Muscle layer of duodenum (tissue), 2 donors: ENCODE results near the gene MGMT.

Source experiments
- H3K27ac ChIP-seq: one replicate; pipeline ENCODE4 v1.7.0; 2013; ENCODE audit warnings: mild to moderate bottlenecking, low read length
- H3K27me3 ChIP-seq: one replicate; pipeline ENCODE4 v1.7.0; 2013; ENCODE audit warnings: low read depth, mild to moderate bottlenecking, control low read depth, low read length
- H3K36me3 ChIP-seq, 2 donors: one replicate each; pipeline ENCODE4 v1.7.0; 2013; ENCODE audit warnings: low read length in 2 of 2, control low read depth in 1 of 2, mild to moderate bottlenecking in 1 of 2; ENCODE audit not compliant: insufficient read depth in 2 of 2, control insufficient read depth in 1 of 2
- H3K4me1 ChIP-seq, 2 donors: one replicate each; pipeline ENCODE4 v1.7.0; 2013; ENCODE audit warnings: low read length in 2 of 2, mild to moderate bottlenecking in 2 of 2, control low read depth in 1 of 2, moderate library complexity in 1 of 2; ENCODE audit not compliant: insufficient read depth in 2 of 2, control insufficient read depth in 1 of 2
- H3K4me3 ChIP-seq, 2 donors: one replicate each; pipeline ENCODE4 v1.7.0; 2013; ENCODE audit warnings: low read length in 2 of 2, low read depth in 1 of 2, mild to moderate bottlenecking in 1 of 2
- H3K9me3 ChIP-seq, 2 donors: one replicate each; pipeline ENCODE4 v1.7.0; 2013; ENCODE audit warnings: low read length in 2 of 2, control low read depth in 1 of 2, mild to moderate bottlenecking in 1 of 2; ENCODE audit not compliant: control insufficient read depth in 1 of 2
- donor health status: healthy.

MGMT gene

GRCh38 chr10:129745186-129745750 is 278.2 kb downstream of the MGMT start:
- no peaks in the 10 kb centered on the region for H3K27me3 ChIP-seq
- no peak overlapping the region for H3K27ac ChIP-seq
- H3K36me3 ChIP-seq = peaks cover 0 to 30% of the 10 kb centered on the region in 2 donors
- no peak overlapping the region for H3K4me3 ChIP-seq
- no peaks in the 10 kb centered on the region for H3K4me1 ChIP-seq
- H3K9me3 ChIP-seq = peaks cover 17 to 33% of the 10 kb centered on the region in 2 donors

- Histone ChIP-seq H3K4me3 (no peak overlapping the region), H3K9me3 (peaks cover 2 to 26% of the 10 kb centered on the region in 2 donors), H3K27ac (no peak overlapping the region), H3K4me1 (no peaks in the 10 kb centered on the region), H3K27me3 (no peaks in the 10 kb centered on the region), H3K36me3 (peaks cover 0 to 7% of the 10 kb centered on the region in 2 donors)
Measured at GRCh38 chr10:129754211-129755050, 287.4 kb downstream of the MGMT start.

- Histone ChIP-seq H3K36me3 (peaks cover 0 to 14% of the 10 kb centered on the region in 2 donors), H3K27me3 (no peaks in the 10 kb centered on the region), H3K9me3 (peaks cover 0 to 21% of the 10 kb centered on the region in 2 donors), H3K4me3 (no peak overlapping the region), H3K27ac (no peak overlapping the region), H3K4me1 (no peaks in the 10 kb centered on the region)
Measured at GRCh38 chr10:129755158-129755591, 288.1 kb downstream of the MGMT start.

GRCh38 chr10:129755621-129756020 is 288.6 kb downstream of the MGMT start:
- Histone ChIP-seq H3K4me3 (no peak overlapping the region), H3K4me1 (no peaks in the 10 kb centered on the region), H3K27me3 (no peaks in the 10 kb centered on the region), H3K27ac (no peak overlapping the region), H3K9me3 (peaks cover 0 to 17% of the 10 kb centered on the region in 2 donors), H3K36me3 (peaks cover 0 to 15% of the 10 kb centered on the region in 2 donors)

DNA sequence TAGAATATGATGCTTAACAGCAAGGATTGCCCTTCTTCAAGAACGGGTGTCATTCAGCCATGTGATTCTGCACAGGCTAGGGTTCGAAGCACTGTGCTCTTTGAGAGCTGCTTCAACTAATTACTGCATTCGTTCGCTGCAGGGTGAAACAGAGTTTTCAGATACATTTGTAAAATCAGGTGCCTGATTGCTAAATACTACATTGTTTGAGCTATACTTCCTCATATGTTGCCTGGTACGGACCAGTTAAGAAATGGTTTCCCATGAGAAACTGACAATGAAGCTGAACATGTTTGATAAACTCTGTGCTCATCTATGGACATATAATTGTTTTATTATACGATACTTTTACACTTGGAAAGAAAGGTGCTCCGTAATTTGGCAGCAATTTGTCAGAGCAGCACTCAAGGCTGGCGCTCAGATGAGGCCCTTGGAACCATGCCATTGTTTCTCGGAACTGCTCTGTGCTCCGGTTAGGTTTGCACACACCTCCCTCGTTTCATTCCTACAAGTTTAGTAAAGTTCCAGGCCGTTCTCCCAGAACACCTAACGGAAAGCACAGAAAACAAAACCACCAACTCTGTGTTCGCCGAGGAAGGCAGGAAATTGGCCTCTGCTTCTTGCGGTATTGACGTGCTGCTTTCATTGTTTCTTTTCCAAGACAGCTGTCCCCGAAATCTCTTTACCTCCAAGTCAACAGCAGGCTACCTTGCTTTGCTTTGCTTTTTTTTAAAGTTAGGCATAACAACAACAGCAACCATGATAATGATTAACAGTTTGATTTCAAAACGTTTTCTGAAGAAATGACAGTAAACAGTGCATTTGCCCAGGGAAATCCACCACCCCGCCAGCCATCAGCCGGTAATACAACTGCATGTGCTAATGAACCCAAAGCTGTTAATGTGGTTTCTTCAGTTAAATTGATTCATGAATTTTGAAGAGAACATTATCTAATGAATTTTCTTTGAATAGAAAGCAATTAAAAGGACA is 290.2 kb downstream of the MGMT start:
- Histone ChIP-seq H3K4me3 (peak overlapping the region in 1 of 2 donors; percentile 8), H3K27me3 (no peaks in the 10 kb centered on the region), H3K4me1 (no peaks in the 10 kb centered on the region), H3K27ac (no peak overlapping the region), H3K36me3 (peaks cover 0 to 15% of the 10 kb centered on the region in 2 donors), H3K9me3 (peaks cover 0 to 7% of the 10 kb centered on the region in 2 donors)

DNA sequence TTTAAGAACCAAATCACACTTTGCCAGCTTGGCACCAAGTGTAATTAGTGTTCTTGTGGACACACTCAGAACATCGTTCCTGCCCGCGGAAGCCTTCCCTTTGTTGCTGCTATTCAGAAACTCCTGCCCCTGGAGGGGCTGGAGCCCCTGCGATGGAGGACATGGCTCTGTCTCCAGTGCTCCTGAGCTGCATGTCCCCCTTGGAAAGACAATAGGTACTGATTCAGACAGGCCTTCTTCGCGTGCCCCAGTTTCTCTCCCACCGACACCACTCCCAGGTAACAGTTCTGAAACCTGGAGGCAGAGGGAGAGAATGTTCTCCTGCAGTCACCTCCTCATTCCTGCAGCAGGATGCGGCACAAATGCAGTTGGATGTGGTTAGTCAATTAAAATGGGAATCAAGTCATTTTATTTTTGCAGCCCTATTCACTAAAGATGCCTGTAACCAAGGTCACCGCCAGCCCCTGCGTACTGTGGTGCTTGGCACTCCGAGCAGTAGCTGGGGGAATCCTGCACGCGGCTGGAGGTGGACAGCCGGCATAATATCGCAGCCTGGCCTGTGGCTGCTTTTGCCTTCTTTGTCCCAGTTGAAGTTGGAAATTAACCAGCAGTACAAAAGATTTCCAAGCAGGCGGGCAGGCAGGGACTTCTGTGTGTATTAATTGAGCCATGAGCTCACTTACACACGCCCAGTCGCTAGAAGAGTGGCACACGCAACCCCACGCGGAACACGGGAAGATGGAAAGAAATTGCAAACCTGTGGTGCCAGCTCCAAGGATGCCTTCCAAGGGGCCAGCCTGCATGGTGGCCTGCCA is 291.4 kb downstream of the MGMT start:
- no peaks in the 10 kb centered on the region for H3K4me1 ChIP-seq
- H3K27ac ChIP-seq = no peak overlapping the region
- H3K9me3 ChIP-seq = no peaks in the 10 kb centered on the region
- no peaks in the 10 kb centered on the region for H3K27me3 ChIP-seq
- peaks cover 0 to 15% of the 10 kb centered on the region in 2 donors for H3K36me3 ChIP-seq
- H3K4me3 ChIP-seq = no peak overlapping the region

DNA sequence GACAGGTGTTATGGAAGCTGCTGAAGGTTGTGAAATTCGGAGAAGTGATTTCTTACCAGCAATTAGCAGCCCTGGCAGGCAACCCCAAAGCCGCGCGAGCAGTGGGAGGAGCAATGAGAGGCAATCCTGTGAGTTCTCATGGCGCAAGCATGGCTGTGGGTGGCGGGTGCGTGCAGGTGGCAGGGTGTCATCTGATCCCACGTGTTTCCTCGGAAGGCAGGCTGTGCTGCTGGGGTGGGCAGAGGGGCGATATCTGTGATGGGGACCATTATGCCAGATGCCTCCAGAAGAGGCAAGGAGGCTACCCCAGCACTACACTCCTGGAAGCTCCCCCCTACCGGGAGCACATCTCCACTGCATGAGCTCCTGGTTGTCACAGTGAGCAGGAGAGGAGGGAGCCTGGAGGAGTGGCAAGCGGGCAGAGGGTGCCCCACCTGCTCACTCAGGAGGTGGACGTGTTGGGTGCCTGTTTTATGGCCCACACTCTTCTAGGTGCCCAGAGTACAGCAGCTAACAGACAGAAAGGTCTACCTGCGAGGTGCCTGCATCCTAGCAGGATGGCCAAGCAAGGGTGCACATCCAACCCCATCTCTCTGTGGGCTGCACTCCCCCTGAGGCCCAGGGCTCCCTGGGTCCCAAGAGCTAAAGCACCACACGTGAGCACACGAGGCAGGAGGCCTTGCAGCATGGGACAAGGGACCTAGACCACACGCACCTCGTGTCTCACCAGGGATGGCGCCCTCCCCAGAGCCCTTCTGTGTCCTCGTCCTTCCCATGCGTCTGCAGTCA is 292.4 kb downstream of the MGMT start:
- Histone ChIP-seq H3K36me3 (peaks cover 0 to 15% of the 10 kb centered on the region in 2 donors), H3K27ac (no peak overlapping the region), H3K9me3 (no peaks in the 10 kb centered on the region), H3K4me3 (no peak overlapping the region), H3K4me1 (no peaks in the 10 kb centered on the region), H3K27me3 (no peaks in the 10 kb centered on the region)

DNA sequence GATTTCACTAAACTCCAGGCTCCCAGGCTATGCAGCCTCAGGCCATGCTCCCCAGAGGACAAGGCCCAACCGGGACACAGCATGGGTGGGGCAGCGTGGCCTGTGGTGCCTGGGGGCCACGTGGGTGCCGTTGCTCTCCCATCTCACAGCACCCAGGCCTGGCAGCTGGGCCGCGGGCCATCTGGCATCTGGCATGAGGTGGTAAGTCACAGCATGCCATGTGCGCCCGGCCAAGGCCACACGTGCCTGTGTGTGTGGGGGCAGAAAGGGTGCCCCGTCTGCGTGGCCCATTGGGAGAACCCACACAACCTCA is 292.9 kb downstream of the MGMT start:
- H3K27me3 ChIP-seq = no peaks in the 10 kb centered on the region
- peaks cover 0 to 15% of the 10 kb centered on the region in 2 donors for H3K36me3 ChIP-seq
- H3K9me3 ChIP-seq = no peaks in the 10 kb centered on the region
- H3K4me3 ChIP-seq = no peak overlapping the region
- no peaks in the 10 kb centered on the region for H3K4me1 ChIP-seq
- H3K27ac ChIP-seq = no peak overlapping the region

DNA sequence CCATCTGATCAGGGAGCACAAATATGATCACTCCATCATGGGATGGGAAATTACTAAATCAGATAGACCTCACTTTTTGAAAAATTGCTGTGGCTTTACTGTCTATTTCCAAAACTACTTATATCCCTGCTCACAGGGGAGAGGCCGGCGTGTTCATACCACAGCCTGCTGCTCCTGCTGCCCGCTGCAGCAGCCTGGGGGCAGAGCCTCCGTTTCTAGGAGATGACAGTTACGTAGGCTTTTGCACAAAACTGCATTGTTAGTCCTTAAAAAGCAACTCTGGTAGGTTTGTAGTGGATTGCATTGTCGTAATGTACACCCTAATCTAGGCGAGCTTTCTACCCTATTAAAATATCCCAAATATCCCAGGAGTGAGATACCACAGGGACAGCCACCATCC is 293.4 kb downstream of the MGMT start:
- Histone ChIP-seq H3K27ac (no peak overlapping the region), H3K36me3 (peaks cover 0 to 15% of the 10 kb centered on the region in 2 donors), H3K4me1 (no peaks in the 10 kb centered on the region), H3K9me3 (no peaks in the 10 kb centered on the region), H3K27me3 (no peaks in the 10 kb centered on the region), H3K4me3 (no peak overlapping the region)
